SK-N-SH (cell line): ENCODE data around the gene TMEM120B. TPM values are rescaled to one million over a fixed set of nuclear protein-coding genes. Genes with fewer than 3 reads are reported as not detected.

Experiments used
- CTCF ChIA-PET: fragments of 300-600, 350-600 bp; formaldehyde crosslinking; extraction: SDS; loops from one replicate; lab custom pipeline; 2021; lab: Yijun Ruan, JAX
- POLR2A ChIA-PET: fragments of 350-600 bp; sonication (Branson Sonifier 250); formaldehyde crosslinking; extraction: SDS; loops from one replicate; lab custom pipeline; 2020; ENCODE audit warnings: antibody characterized with exemption, inconsistent platforms; lab: Yijun Ruan, JAX
- DNase-seq: peaks from one replicate; pipeline ENCODE4 v3.0.0; 2012
- H2AFZ ChIP-seq: fragments of 200-600 bp; sonication (generic); 2 replicates; pipeline ENCODE4 v1.8.1; 2016; ENCODE audit warnings: antibody characterized with exemption, mild to moderate bottlenecking, low read depth
- H3F3A ChIP-seq: fragments of 200-600 bp; sonication (generic); replicated peaks from 2 replicates; pipeline ENCODE3; 2016; ENCODE audit warnings: antibody characterized with exemption, mild to moderate bottlenecking; ENCODE audit not compliant: insufficient read depth
- H3K27ac ChIP-seq, 2 experiments: fragments of 200-500 bp in 1 of 2; fragments of 200-600 bp in 1 of 2; sonication (Bioruptor generic) in 1 of 2; sonication (generic), shearing (Covaris generic) in 1 of 2; 2 replicates each; pipeline versions ENCODE4 v1.5.1 to v1.6.1; 2014 to 2016; ENCODE audit warnings: low read depth in 2 of 2, inconsistent platforms in 1 of 2, low read length in 1 of 2, mild to moderate bottlenecking in 1 of 2, mixed read lengths in 1 of 2
- H3K27me3 ChIP-seq: fragments of 200-600 bp; sonication (generic), shearing (Covaris generic); 2 replicates; pipeline ENCODE4 v1.6.1; 2016; ENCODE audit warnings: mixed run types; ENCODE audit not compliant: insufficient read depth
- H3K36me3 ChIP-seq, 2 experiments: fragments of 200-500 bp in 1 of 2; fragments of 200-600 bp in 1 of 2; sonication (Bioruptor generic) in 1 of 2; sonication (generic) in 1 of 2; replicated peaks in 1 of 2; 2 replicates each; pipeline versions ENCODE3 to v1.5.1; 2014 to 2016; ENCODE audit warnings: low read length in 1 of 2, mild to moderate bottlenecking in 1 of 2; ENCODE audit not compliant: insufficient read depth in 2 of 2, control insufficient read depth in 1 of 2
- H3K4me1 ChIP-seq, 2 experiments: fragments of 200-500 bp in 1 of 2; fragments of 200-600 bp in 1 of 2; sonication (Bioruptor generic) in 1 of 2; sonication (generic), shearing (Covaris generic) in 1 of 2; 2 replicates each; pipeline versions ENCODE4 v1.5.1 to v1.6.1; 2014 to 2016; ENCODE audit warnings: low read depth in 1 of 2, low read length in 1 of 2, mixed run types in 1 of 2; ENCODE audit not compliant: insufficient read depth in 2 of 2, control insufficient read depth in 1 of 2
- H3K4me2 ChIP-seq: fragments of 200-600 bp; sonication (generic), shearing (Covaris generic); 2 replicates; pipeline ENCODE4 v1.6.1; 2017; ENCODE audit warnings: mixed run types
- H3K4me3 ChIP-seq, 2 experiments: fragments of 200-500 bp in 1 of 2; fragments of 200-600 bp in 1 of 2; sonication (Bioruptor generic) in 1 of 2; sonication (generic), shearing (Covaris generic) in 1 of 2; 2 replicates each; pipeline versions ENCODE4 v1.5.1 to v1.8.1; 2014 to 2016; ENCODE audit warnings: low read depth in 2 of 2, inconsistent platforms in 1 of 2, low read length in 1 of 2, mild to moderate bottlenecking in 1 of 2, mixed read lengths in 1 of 2, moderate library complexity in 1 of 2
- H3K79me2 ChIP-seq: fragments of 200-600 bp; sonication (generic); 2 replicates; pipeline ENCODE4 v1.8.1; 2017; ENCODE audit warnings: mild to moderate bottlenecking; ENCODE audit not compliant: insufficient read depth
- H3K9ac ChIP-seq: fragments of 200-600 bp; sonication (generic); 2 replicates; pipeline ENCODE4 v1.6.1; 2017; ENCODE audit warnings: mixed run types
- H3K9me2 ChIP-seq: fragments of 200-600 bp; sonication (generic); 2 replicates; pipeline ENCODE4 v1.6.1; 2017; ENCODE audit warnings: mixed run types
- H3K9me3 ChIP-seq: fragments of 200-600 bp; sonication (generic); 2 replicates; pipeline ENCODE4 v1.6.1; 2017; ENCODE audit warnings: mixed run types, mild to moderate bottlenecking, moderate library complexity
- H4K20me1 ChIP-seq: fragments of 200-600 bp; sonication (generic); 2 replicates; pipeline ENCODE4 v1.6.1; 2017; ENCODE audit warnings: mild to moderate bottlenecking, mixed run types; ENCODE audit not compliant: insufficient read depth
- FOXM1 ChIP-seq: IDR thresholded peaks from 2 replicates; pipeline ENCODE4 v1.4.0; 2012; ENCODE audit warnings: low read depth, mild to moderate bottlenecking
- GABPA ChIP-seq: IDR thresholded peaks from 2 replicates; pipeline ENCODE4 v1.4.0; 2012; ENCODE audit warnings: low read depth, mild to moderate bottlenecking
- JUND ChIP-seq: IDR thresholded peaks from 2 replicates; pipeline ENCODE4 v1.4.0; 2012
- POLR2AphosphoS5 ChIP-seq: IDR thresholded peaks from 2 replicates; pipeline ENCODE4 v1.6.1; 2012; ENCODE audit warnings: low read depth, low read length
- RAD21 ChIP-seq: IDR thresholded peaks from 2 replicates; pipeline ENCODE4 v1.6.1; 2012; ENCODE audit warnings: mild to moderate bottlenecking, low read length
- RCOR1 ChIP-seq: fragments of 150-350 bp; IDR thresholded peaks from 2 replicates; pipeline ENCODE4 v1.6.1; 2017; ENCODE audit warnings: antibody characterized with exemption, low read length
- RFX5 ChIP-seq: IDR thresholded peaks from 2 replicates; pipeline ENCODE4 v1.6.1; 2012; ENCODE audit warnings: mild to moderate bottlenecking, improper control_type of control experiment, low read length
- USF1 ChIP-seq: IDR thresholded peaks from 2 replicates; pipeline ENCODE4 v1.4.0; 2012; ENCODE audit warnings: low read depth, borderline replicate concordance
- WGBS: methylation state at CpG from one replicate; pipeline ENCODE4 v1.1.6; 2017; ENCODE audit warnings: low lambda C conversion rate; 5-methylcytosine and 5-hydroxymethylcytosine counted together
- polyA plus RNA-seq, 3 experiments: library from polyadenylated mRNA; depleted of rRNA; stranded (reverse); fragments of >200 nt; gene quantifications; 2 replicates each; pipeline ENCODE4 v1.2.3, GENCODE V29; 2012
- TF ChIP-seq, protein P1 (sequence below): IDR thresholded peaks from 2 replicates; pipeline ENCODE4; 2012
- TF ChIP-seq, protein P2 (sequence below): fragments of 150-350 bp; IDR thresholded peaks from 2 replicates; pipeline ENCODE4 v1.6.1; 2017; ENCODE audit warnings: antibody characterized with exemption, low read length, low read depth, borderline replicate concordance

Gene TMEM120B
- polyA plus RNA-seq, 1 of the 3 experiments (the other 2 are of a cell fraction): 15.4 TPM

DNA sequence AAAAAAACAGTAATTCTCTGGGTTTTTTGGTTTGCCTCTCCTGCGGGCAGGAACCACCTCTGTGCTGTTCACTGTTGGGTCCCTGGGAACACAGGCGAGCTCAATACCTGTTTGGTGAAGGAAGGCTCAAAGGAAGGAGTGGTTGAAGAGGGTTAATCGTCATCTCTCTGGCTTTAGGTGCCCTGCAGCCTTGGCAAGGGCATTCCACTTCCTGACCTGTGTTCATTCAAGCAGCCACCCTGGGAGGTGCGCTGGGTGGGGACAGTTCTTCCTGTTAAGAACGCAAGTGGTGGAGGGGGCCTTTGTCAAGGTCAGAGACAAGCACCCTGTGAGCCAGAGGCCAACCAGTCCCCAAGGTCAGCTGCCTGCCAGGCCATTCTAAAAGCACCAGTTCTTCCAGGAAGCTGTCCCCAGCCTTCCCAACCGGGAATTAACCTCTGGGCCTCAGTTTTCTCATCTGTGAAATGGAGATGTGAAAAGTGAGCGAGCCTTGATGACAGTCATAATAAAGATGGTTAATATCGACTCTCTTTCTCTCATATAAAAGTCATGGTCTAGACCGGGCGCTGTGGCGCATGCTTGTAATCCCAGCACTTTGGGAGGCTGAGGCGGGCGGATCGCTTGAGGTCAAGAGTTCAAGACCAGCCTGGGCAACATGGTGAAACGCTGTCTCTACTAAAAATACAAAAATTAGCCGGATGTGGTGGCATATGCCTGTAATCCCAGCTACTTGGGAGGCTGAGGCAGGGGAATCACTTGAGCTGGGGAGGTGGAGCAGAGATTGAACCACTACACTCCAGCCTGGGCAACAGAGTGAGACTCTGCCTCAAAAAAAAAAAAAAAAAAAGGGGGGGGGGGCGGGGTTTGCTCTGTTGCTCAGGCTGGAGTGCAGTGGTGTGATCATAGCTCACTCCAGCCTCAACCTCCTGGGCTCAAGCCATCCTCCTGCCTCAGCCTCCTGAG, 74.8 kb downstream of the TMEM120B start:
- no peaks in the 10 kb centered on the region for H3K36me3 ChIP-seq
- TF ChIP-seq FOXM1 (no peak), USF1 (no peak), RAD21 (no peak), RFX5 (no peak), GABPA (no peak), POLR2AphosphoS5 (no peak), RCOR1 (no peak), JUND (no peak)
- TF ChIP-seq, protein P1, sequence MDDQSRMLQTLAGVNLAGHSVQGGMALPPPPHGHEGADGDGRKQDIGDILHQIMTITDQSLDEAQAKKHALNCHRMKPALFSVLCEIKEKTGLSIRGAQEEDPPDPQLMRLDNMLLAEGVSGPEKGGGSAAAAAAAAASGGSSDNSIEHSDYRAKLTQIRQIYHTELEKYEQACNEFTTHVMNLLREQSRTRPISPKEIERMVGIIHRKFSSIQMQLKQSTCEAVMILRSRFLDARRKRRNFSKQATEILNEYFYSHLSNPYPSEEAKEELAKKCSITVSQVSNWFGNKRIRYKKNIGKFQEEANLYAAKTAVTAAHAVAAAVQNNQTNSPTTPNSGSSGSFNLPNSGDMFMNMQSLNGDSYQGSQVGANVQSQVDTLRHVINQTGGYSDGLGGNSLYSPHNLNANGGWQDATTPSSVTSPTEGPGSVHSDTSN: no peak
- TF ChIP-seq, protein P2, sequence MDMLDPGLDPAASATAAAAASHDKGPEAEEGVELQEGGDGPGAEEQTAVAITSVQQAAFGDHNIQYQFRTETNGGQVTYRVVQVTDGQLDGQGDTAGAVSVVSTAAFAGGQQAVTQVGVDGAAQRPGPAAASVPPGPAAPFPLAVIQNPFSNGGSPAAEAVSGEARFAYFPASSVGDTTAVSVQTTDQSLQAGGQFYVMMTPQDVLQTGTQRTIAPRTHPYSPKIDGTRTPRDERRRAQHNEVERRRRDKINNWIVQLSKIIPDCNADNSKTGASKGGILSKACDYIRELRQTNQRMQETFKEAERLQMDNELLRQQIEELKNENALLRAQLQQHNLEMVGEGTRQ: no peak
- H4K20me1 ChIP-seq: no peaks in the 10 kb centered on the region; the same call in 1 of the 2 replicates
- no peak overlapping the region for H3K4me2 ChIP-seq
- no peaks in the 10 kb centered on the region for H3K9me2 ChIP-seq
- no peak overlapping the region; a peak in 1 of 4 replicates for H3K27ac ChIP-seq
- 91% methylated on average over 16 of the region's 17 CpGs for WGBS
- H3K79me2 ChIP-seq: no peaks in the 10 kb centered on the region
- peaks cover 18% of the 10 kb centered on the region for H3F3A ChIP-seq
- no peak for DNase-seq
- POLR2A ChIA-PET: no interaction called here
- CTCF ChIA-PET: interaction anchor here (0.6 to 25.7 kb wide), 7 partner anchors 7 to 567 kb away, joined by 3 to 675 read pairs (median 8); partner anchors contain the start of genes RHOF and SETD1B
- no peaks in the 10 kb centered on the region for H3K27me3 ChIP-seq
- no peak overlapping the region for H2AFZ ChIP-seq
- no peak overlapping the region for H3K9ac ChIP-seq
- no peaks in the 10 kb centered on the region for H3K9me3 ChIP-seq
- H3K4me1 ChIP-seq: peaks cover 0 to 13% of the 10 kb centered on the region in 2 experiments; a peak in 2 of 4 replicates
- no peak overlapping the region for H3K4me3 ChIP-seq

GRCh38 chr12:121788176-121788818, 75.7 kb downstream of the TMEM120B start:
- Histone ChIP-seq H3K9me2 (no peaks in the 10 kb centered on the region), H3K4me1 (peaks cover 9 to 13% of the 10 kb centered on the region in 2 experiments; a peak in 3 of 4 replicates), H2AFZ (no peak overlapping the region), H3K4me2 (no peak overlapping the region), H3K36me3 (no peaks in the 10 kb centered on the region), H3F3A (peaks cover 22% of the 10 kb centered on the region), H3K9ac (no peak overlapping the region), H3K27me3 (no peaks in the 10 kb centered on the region), H3K9me3 (no peaks in the 10 kb centered on the region), H4K20me1 (no peaks in the 10 kb centered on the region; the same call in 1 of the 2 replicates), H3K27ac (no peak overlapping the region), H3K4me3 (no peak overlapping the region), H3K79me2 (no peaks in the 10 kb centered on the region)
- ChIA-PET POLR2A (no interaction called here), CTCF (interaction anchor here (0.6 to 25.7 kb wide), 7 partner anchors 6 to 567 kb away, joined by 3 to 675 read pairs (median 8); partner anchors contain the start of genes RHOF and SETD1B)
- no peak for TF ChIP-seq USF1
- WGBS: 83% methylated on average over 7 of the region's 7 CpGs
- DNase-seq: no peak
